Hepatocyte (in vitro differentiated cells): Measurements from ENCODE around the gene EMC8. TPM values are rescaled to one million over a fixed set of nuclear protein-coding genes. Genes with fewer than 3 reads are reported as not detected.

Experiments
- DNase-seq: peaks from one replicate; pipeline ENCODE4 v3.0.0-alpha.2; 2016; ENCODE audit warnings: low spot score
- H2AFZ ChIP-seq: fragments of 200-600 bp; sonication (generic); 2 replicates; pipeline ENCODE4 v1.6.0; 2016; ENCODE audit warnings: antibody characterized with exemption, mild to moderate bottlenecking
- H3K27ac ChIP-seq: fragments of 200-600 bp; sonication (generic); 2 replicates; pipeline ENCODE4 v1.5.1; 2016; ENCODE audit warnings: mild to moderate bottlenecking
- H3K27me3 ChIP-seq: fragments of 200-600 bp; sonication (generic); 2 replicates; pipeline ENCODE4 v1.6.1; 2016
- H3K36me3 ChIP-seq: fragments of 200-600 bp; sonication (generic); replicated peaks from 2 replicates; pipeline ENCODE4 v1.5.1; 2016; ENCODE audit warnings: low read depth; ENCODE audit not compliant: insufficient read depth
- H3K4me1 ChIP-seq: fragments of 200-600 bp; sonication (generic); 2 replicates; pipeline ENCODE4 v1.5.1; 2016; ENCODE audit warnings: mild to moderate bottlenecking, moderate library complexity; ENCODE audit not compliant: insufficient read depth
- H3K4me2 ChIP-seq: fragments of 200-600 bp; sonication (generic); 2 replicates; pipeline ENCODE4 v1.6.0; 2016
- H3K4me3 ChIP-seq: fragments of 200-600 bp; sonication (generic); 2 replicates; pipeline ENCODE4 v1.5.1; 2016; ENCODE audit warnings: mild to moderate bottlenecking
- H3K79me2 ChIP-seq: fragments of 200-600 bp; sonication (generic); 2 replicates; pipeline ENCODE4 v1.6.0; 2017; ENCODE audit warnings: mild to moderate bottlenecking
- H3K9me2 ChIP-seq: fragments of 200-600 bp; sonication (generic); replicated peaks from 2 replicates; pipeline ENCODE4 v1.6.0; 2017; ENCODE audit warnings: mild to moderate bottlenecking; ENCODE audit not compliant: insufficient read depth
- H3K9me3 ChIP-seq: fragments of 200-600 bp; sonication (generic); 2 replicates; pipeline ENCODE4 v1.5.1; 2016; ENCODE audit warnings: low read depth, mild to moderate bottlenecking
- H4K20me1 ChIP-seq: fragments of 200-600 bp; sonication (generic); 2 replicates; pipeline ENCODE4 v1.6.0; 2016; ENCODE audit warnings: mild to moderate bottlenecking; ENCODE audit not compliant: insufficient read depth, poor library complexity, severe bottlenecking
- CTCF ChIP-seq: fragments of 200-600 bp; sonication (generic); IDR thresholded peaks from 2 replicates; pipeline ENCODE4 v1.5.1; 2016; ENCODE audit warnings: antibody characterized with exemption, mild to moderate bottlenecking; ENCODE audit not compliant: poor library complexity
- EZH2 ChIP-seq: fragments of 200-600 bp; sonication (generic); IDR thresholded peaks from 2 replicates; pipeline ENCODE4 v1.6.1; 2016; ENCODE audit warnings: antibody characterized with exemption, mild to moderate bottlenecking, borderline replicate concordance
- EZH2phosphoT487 ChIP-seq: fragments of 200-600 bp; sonication (generic); IDR thresholded peaks from one replicate; pipeline ENCODE4 v1.6.1; 2018; ENCODE audit warnings: antibody characterized with exemption, mild to moderate bottlenecking, low read depth, moderate library complexity; ENCODE audit not compliant: unreplicated experiment, severe bottlenecking
- WGBS: methylation state at CpG from one replicate; pipeline ENCODE4 v1.1.6; 2016; ENCODE audit warnings: low lambda C conversion rate; ENCODE audit errors: missing lambda C conversion rate; 5-methylcytosine and 5-hydroxymethylcytosine counted together
- polyA plus RNA-seq: library from polyadenylated mRNA; unstranded; fragments of >200 nt; fragmentation: Nextera tagmentation; extraction: Ambion mirVana; gene quantifications from 2 replicates; pipeline ENCODE4 v1.2.1, GENCODE V29; 2016
- total RNA-seq: library from RNA; depleted of rRNA; stranded (reverse); fragments of >200 nt; gene quantifications from 2 replicates; pipeline ENCODE4 v1.2.3, GENCODE V29; 2014

EMC8 gene
- total and polyA plus RNA-seq, 2 experiments from 2014 or later: 35.0 to 50.6 TPM

- no peak overlapping the region for H3K4me2 ChIP-seq
- H3K4me3 ChIP-seq: no peak overlapping the region
- WGBS: 96% methylated on average over 6 of the region's 6 CpGs
- TF ChIP-seq EZH2phosphoT487: no peak
- TF ChIP-seq EZH2: no peak
- no peak for TF ChIP-seq CTCF
- H3K36me3 ChIP-seq: no peaks in the 10 kb centered on the region
- no peaks in the 10 kb centered on the region for H3K9me2 ChIP-seq
- H2AFZ ChIP-seq: no peak overlapping the region
- no peak overlapping the region for H3K27ac ChIP-seq
- no peaks in the 10 kb centered on the region for H3K9me3 ChIP-seq
- peaks cover 29% of the 10 kb centered on the region for H4K20me1 ChIP-seq
- H3K4me1 ChIP-seq: peaks cover 8% of the 10 kb centered on the region
- no peaks in the 10 kb centered on the region for H3K27me3 ChIP-seq
- no peak for DNase-seq
- H3K79me2 ChIP-seq: peaks cover 97% of the 10 kb centered on the region
These were observed 3.2 kb downstream of the EMC8 start for GRCh38 chr16:85796152-85796551.

- Histone ChIP-seq H3K4me1 (no peaks in the 10 kb centered on the region), H3K79me2 (peaks cover 97% of the 10 kb centered on the region), H3K36me3 (no peaks in the 10 kb centered on the region), H3K9me3 (no peaks in the 10 kb centered on the region), H3K27ac (no peak overlapping the region), H3K4me3 (no peak overlapping the region), H4K20me1 (peaks cover 24% of the 10 kb centered on the region), H3K9me2 (no peaks in the 10 kb centered on the region), H3K4me2 (no peak overlapping the region), H3K27me3 (no peaks in the 10 kb centered on the region), H2AFZ (no peak overlapping the region)
- no peak for DNase-seq
- TF ChIP-seq CTCF: no peak
- TF ChIP-seq EZH2: no peak
- no peak for TF ChIP-seq EZH2phosphoT487
- 97% methylated on average over 8 of the region's 8 CpGs for WGBS
These were observed 4.6 kb downstream of the EMC8 start for GRCh38 chr16:85794696-85795095.

- Histone ChIP-seq H3K4me1 (no peaks in the 10 kb centered on the region), H3K4me3 (no peak overlapping the region), H3K36me3 (no peaks in the 10 kb centered on the region), H3K9me2 (no peaks in the 10 kb centered on the region), H3K4me2 (no peak overlapping the region), H3K27me3 (no peaks in the 10 kb centered on the region), H3K79me2 (peaks cover 100% of the 10 kb centered on the region), H4K20me1 (peaks cover 24% of the 10 kb centered on the region), H3K9me3 (no peaks in the 10 kb centered on the region), H2AFZ (no peak overlapping the region), H3K27ac (no peak overlapping the region)
- DNase-seq: no peak
- 96% methylated on average over 5 of the region's 5 CpGs for WGBS
- TF ChIP-seq EZH2: no peak
- TF ChIP-seq EZH2phosphoT487: no peak
- no peak for TF ChIP-seq CTCF
These were observed 5.6 kb downstream of the EMC8 start for GRCh38 chr16:85793662-85794298.
